Measurements from ENCODE around the gene GPSM1. TPM values are rescaled to one million over a fixed set of nuclear protein-coding genes. Genes with fewer than 3 reads are reported as not detected.
A peak's percentile ranks its signal among the peaks of the same experiment; 100 is the strongest.

Gene GPSM1
- total RNA-seq, 1 donor from 2014 or later = 1.9 TPM

- no peak for DNase-seq
- no peaks in the 10 kb centered on the region for H3K27me3 Mint-ChIP-seq
- peaks cover 5% of the 10 kb centered on the region for H3K4me1 Mint-ChIP-seq
- H3K4me3 Mint-ChIP-seq = no peak overlapping the region
- no peaks in the 10 kb centered on the region for H3K36me3 Mint-ChIP-seq (ENCODE audit: low read depth)
- no peak overlapping the region for H3K27ac Mint-ChIP-seq
- ChIA-PET POLR2A (no interaction called here), CTCF (no interaction called here)
- no peak for ATAC-seq (ENCODE audit: low read depth)
- intact Hi-C loops (cut with micrococcal nuclease) = no loop called here
- no peak for TF ChIP-seq CTCF (IDR thresholded peaks at IDR 0.05)
- no peaks in the 10 kb centered on the region for H3K9me3 Mint-ChIP-seq
These were observed 13.8 kb downstream of the GPSM1 start for GRCh38 chr9:136341042-136341655.

- H3K27ac Mint-ChIP-seq = no peak overlapping the region
- H3K4me1 Mint-ChIP-seq = peaks cover 5% of the 10 kb centered on the region
- DNase-seq (no peak), ATAC-seq (ENCODE audit: low read depth) (no peak)
- POLR2A ChIA-PET = interaction anchor here (0.5 kb wide), 1 partner anchor 781 kb away, joined by 3 read pairs; no protein-coding TSS in a partner anchor
- CTCF ChIA-PET = no interaction called here
- H3K27me3 Mint-ChIP-seq = no peaks in the 10 kb centered on the region
- no peaks in the 10 kb centered on the region for H3K36me3 Mint-ChIP-seq (ENCODE audit: low read depth)
- intact Hi-C loops (cut with micrococcal nuclease) = loop anchor here (2.0 kb wide), 1 partner anchor 21 kb away; the partner anchor contains the start of gene DNLZ
- no peak overlapping the region for H3K4me3 Mint-ChIP-seq
- H3K9me3 Mint-ChIP-seq = no peaks in the 10 kb centered on the region
- TF ChIP-seq CTCF (IDR thresholded peaks at IDR 0.05) = no peak
These were observed 14.4 kb downstream of the GPSM1 start for GRCh38 chr9:136341769-136342168.

GRCh38 chr9:136342181-136343120, 15.1 kb downstream of the GPSM1 start:
- ATAC-seq (ENCODE audit: low read depth) = peak; percentile 90
- CTCF ChIA-PET = no interaction called here
- Mint-ChIP-seq H3K9me3 (no peaks in the 10 kb centered on the region), H3K4me1 (peaks cover 5% of the 10 kb centered on the region), H3K27ac (no peak overlapping the region), H3K4me3 (no peak overlapping the region), H3K36me3 (ENCODE audit: low read depth) (no peaks in the 10 kb centered on the region), H3K27me3 (no peaks in the 10 kb centered on the region)
- TF ChIP-seq CTCF (IDR thresholded peaks at IDR 0.05) = no peak
- POLR2A ChIA-PET = interaction anchor here (0.5 kb wide), 1 partner anchor 780 kb away, joined by 3 read pairs; no protein-coding TSS in a partner anchor
- intact Hi-C loops (cut with micrococcal nuclease) = loop anchor here (2.0 kb wide), 1 partner anchor 20 kb away; the partner anchor contains the start of gene DNLZ
- DNase-seq = peak; percentile 67

- Mint-ChIP-seq H3K4me1 (peaks cover 5% of the 10 kb centered on the region), H3K27ac (no peak overlapping the region), H3K27me3 (no peaks in the 10 kb centered on the region), H3K4me3 (no peak overlapping the region), H3K36me3 (ENCODE audit: low read depth) (no peaks in the 10 kb centered on the region), H3K9me3 (no peaks in the 10 kb centered on the region)
- ATAC-seq (ENCODE audit: low read depth) (no peak), DNase-seq (no peak)
- ChIA-PET CTCF (no interaction called here), POLR2A (no interaction called here)
- intact Hi-C loops (cut with micrococcal nuclease) = loop anchor here (2.0 kb wide), 1 partner anchor 19 kb away; the partner anchor contains the start of gene DNLZ
- TF ChIP-seq CTCF (IDR thresholded peaks at IDR 0.05) = no peak
These were observed 16.0 kb downstream of the GPSM1 start for GRCh38 chr9:136343121-136343883.
